HG02610 (cell line): ENCODE results near the gene DBF4.
"Not testable (repeated sequence)": the region's sequence is repeated elsewhere in the genome, so short reads cannot be mapped to it uniquely, and the experiment has no call there.

Source experiments
- ATAC-seq: cut with Tn5 transposase; IDR thresholded peaks from one replicate; pipeline ENCODE4 v1.9.1; 2021; ENCODE audit warnings: mild to moderate bottlenecking, moderate library complexity; ENCODE audit not compliant: unreplicated experiment

The DBF4 gene

DNA sequence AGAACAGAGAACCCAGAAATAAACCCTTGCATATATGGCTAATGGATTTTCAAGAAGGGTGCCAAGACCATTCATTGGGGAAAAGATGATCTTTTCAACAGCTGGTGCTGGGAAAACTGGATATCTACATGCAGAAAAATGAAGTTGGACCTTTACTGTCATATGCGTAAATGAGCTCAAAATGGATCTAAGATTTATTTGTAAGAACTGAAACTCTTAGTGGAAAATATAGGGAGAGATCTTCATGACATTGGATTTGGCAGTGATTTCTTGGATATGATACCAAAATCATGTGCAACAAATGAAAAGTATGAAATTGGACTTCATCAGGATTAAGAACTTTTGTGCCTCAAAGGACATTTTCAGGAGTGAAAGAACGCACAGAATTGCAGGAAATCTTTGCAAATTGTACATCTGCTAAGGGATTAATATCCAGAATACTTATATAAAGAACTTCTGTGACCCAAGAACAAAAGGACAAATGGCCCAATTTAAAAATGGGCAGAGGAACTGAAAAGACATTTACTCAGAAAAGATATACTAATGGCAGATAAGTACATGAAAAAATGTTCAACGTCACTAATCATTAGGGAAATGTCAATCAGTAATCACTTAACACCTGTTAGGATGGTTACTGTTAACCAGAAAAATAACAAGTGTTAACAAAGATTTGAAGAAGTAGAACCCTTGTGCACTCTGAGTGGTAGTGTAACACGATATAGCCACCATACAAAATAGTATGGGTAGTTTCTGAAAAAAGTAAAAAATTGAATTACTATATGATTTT, 6.1 kb downstream of the DBF4 start:
- ATAC-seq = no peak

GRCh38 chr7:87885018-87885417, 8.7 kb downstream of the DBF4 start:
- no peak for ATAC-seq

- no peak for ATAC-seq
These were observed 10.6 kb downstream of the DBF4 start for GRCh38 chr7:87886875-87887274.

- ATAC-seq = no peak
These were observed 19.1 kb downstream of the DBF4 start for GRCh38 chr7:87895363-87895762.

DNA sequence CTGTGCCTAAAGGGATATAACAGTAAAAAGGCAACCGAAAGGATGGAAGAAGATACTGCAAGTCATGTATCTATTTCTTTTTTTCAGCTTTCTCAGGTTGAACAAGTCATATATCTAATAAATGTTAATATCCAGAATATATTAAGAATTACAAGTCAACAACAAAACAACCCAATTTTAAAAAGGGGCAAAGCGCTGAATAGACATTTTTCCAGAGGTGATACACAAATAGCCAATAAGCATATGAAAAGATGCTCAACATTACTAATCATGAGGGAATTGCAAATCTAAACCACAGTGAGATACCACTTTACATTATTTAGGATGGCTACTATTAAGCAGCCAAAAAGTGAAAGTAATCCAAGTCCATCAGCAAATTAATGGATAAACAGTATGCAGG, 23.0 kb downstream of the DBF4 start:
- no peak for ATAC-seq

DNA sequence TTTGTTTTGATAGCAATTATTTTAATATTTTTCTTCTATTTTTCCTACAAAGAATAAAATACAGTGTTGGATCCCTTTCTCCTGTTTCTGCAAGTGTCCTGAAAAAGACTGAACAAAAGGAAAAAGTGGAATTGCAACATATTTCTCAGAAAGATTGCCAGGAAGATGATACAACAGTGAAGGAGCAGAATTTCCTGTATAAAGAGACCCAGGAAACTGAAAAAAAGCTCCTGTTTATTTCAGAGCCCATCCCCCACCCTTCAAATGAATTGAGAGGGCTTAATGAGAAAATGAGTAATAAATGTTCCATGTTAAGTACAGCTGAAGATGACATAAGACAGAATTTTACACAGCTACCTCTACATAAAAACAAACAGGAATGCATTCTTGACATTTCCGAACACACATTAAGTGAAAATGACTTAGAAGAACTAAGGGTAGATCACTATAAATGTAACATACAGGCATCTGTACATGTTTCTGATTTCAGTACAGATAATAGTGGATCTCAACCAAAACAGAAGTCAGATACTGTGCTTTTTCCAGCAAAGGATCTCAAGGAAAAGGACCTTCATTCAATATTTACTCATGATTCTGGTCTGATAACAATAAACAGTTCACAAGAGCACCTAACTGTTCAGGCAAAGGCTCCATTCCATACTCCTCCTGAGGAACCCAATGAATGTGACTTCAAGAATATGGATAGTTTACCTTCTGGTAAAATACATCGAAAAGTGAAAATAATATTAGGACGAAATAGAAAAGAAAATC, 31.0 kb downstream of the DBF4 start:
- ATAC-seq = not testable (repeated sequence)

DNA sequence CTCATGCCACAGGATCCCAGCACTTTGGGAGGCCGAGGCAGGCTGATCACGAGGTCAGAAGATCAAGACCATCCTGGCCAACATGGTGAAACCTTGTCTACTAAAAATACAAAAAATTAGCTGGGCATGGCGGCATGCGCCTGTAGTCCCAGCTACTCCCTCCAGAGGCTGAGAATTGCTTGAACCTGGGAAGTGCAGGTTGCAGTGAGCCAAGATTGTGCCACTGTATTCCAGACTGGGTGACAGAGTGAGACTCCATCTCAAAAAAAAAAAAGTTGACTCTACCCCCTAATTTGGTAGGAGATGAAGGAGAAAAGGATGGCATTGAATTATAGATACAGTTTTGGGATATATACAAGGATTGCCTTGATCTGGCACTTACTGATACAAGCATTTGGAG, 32.5 kb downstream of the DBF4 start:
- ATAC-seq = not testable (repeated sequence)

DNA sequence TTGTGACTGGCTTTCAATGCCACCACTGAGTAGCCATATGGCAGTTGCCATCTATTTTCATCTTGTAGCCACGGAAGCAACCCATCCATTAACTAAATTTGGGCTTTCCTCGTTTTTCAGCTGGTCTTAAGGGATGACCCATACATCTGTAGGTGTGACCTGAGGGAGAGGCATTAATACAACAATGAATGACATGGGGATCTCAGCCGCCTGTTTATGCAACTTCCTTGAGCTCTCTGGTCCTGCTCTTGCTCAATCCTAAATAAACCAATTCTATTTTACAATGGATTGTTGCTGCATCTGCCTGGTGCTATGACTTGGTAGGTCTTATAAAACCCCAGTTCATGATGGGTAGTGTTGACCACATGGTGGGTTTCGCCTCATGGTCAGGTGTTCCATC, 35.8 kb downstream of the DBF4 start:
- ATAC-seq = no peak

DNA sequence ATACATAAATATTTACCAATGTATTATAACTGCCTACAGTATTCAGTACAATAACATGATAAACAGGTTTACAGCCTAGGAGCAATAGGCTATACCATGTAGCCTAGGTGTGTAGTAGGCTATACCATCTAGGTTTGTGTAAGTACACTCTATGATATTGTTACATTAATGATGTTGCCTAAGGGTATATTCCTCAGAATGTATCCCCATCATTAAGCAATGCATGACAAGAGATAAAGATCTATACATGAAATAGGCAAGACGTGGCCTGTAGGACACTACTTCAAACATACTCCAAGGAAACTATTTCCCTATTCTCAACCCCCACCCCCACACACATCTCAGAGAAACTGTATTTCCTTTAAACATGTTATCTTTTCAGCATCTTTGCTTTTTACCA, 42.4 kb downstream of the DBF4 start:
- ATAC-seq = no peak

GRCh38 chr7:87919875-87920274, 43.6 kb downstream of the DBF4 start:
- ATAC-seq = no peak

DNA sequence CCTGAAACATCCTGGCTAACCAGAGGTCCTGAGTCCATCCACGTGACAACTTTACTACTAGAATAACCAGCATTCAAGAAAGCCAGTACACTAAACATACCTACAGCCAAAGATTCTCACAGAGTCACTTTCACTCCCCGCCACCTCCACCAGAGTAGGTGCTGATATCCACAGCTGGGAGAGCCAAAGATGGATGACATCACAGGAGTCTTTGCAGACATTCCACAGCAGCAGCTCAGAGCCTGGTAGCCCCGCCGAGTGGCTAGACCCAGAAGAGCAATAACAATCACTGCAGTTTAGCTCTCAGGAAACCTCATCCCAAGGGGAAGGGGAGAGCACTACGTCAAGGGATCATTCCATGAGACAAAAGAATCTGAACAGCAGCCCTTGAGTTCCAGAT, 44.3 kb downstream of the DBF4 start:
- no peak for ATAC-seq

DNA sequence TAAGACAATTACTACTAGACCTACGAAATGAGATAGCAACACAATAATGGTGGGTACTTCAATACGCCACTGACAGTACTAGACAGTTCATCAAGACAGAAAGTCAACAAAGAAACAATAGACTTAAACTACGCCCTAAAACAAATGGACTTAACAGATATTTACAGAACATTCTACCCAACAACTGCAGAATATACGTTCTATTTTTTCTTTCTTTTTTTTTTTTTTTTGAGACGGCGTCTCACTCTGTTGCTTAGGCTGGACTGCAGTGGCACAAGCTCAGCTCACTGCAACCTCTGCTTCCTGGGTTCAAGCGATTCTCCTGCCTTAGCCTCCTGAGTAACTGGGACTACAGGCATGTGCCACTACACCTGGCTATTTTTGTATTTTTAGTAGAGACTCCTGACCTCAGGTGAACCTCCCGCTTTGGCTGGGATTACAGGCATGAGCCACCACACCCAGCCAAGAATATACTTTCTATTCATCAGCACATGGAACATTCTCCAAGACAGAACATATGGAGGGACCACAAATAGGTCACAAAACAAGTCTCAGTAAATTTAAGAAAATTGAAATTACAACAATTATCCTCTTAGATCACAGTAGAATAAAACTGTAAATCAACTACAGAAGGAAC, 46.6 kb downstream of the DBF4 start:
- not testable (repeated sequence) for ATAC-seq

DNA sequence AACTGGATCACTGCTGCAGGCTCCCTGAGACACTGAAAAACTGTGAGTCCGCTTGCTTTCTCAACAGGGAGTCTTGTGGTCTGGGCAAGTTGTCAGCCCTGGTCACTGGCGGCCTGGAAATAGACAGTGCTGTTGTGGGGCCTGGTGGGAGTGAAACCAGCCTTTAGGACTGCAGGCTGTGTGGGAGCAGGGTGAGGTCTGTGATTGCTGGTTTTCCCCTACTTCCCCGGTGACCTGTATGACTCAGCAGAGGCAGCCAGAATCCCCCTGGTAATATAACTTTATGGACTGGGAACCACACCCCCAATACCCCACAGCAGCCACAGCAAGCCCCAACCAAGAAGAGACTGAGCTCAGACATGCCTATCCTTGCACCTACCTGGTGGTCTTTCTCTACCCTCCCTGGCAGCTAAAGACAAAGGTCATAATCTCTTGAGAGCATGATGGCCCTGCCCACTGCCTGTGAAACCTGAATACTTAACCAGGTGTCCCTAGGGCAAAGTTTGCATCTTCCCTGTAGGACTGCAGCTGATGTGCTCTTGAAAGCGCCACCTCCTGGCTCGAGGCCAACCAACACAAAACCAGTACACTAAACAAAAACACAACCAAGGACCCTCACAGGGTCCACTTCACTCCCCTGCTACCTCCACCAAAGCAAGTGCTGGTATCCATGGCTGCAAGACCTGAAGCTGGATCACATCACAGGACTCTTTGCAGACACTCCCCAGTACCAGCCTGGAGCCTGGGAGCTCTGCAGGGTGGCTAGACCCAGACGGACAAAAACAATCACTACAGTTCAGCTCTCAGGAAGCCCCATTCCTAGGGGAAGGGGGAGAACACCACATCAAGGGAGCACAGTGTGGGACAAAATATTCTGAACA, 50.5 kb downstream of the DBF4 start:
- peak; percentile 99 for ATAC-seq

- no peak for ATAC-seq
These were observed 57.3 kb downstream of the DBF4 start for GRCh38 chr7:87933605-87933952.

DNA sequence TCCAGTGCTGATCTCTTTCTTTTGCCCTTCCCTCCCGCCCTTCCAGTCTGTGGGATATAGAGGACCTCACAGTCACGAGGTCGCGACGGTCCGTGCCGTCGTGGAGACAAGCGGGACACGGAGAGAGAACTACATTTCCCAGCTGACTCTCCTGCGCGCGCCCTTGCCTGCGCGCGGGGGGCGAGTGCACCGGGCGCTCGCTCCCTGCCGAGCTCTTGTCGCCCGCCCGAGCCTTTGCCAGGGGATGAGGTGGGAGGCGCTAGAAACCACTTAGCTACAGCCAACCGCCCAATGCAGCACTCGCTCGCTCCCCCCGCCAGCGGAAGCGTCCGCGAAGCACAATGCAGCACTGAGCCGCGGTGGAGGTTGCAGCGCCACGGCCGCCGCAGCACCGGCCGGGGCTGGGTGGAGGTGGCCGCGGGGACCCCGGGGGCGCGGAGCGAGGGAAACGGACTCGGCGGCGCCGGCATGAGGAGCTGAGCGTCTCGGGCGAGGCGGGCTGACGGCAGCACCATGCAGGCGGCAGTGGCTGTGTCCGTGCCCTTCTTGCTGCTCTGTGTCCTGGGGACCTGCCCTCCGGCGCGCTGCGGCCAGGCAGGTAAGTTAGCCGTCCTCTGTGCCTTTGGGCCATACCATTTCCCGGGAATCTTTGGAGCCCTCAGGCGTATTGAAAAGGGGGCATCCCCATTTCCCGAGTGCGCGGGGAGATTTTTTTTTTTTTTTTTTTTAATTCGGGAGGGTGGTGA, 57.8 kb downstream of the DBF4 start, which contains the start of gene ADAM22:
Gene ADAM22 (plus strand): TSS at position 299 of the 746 bp plus-strand sequence. CDS start 215 bp downstream, at position 514.
- peak; percentile 98 for ATAC-seq

DNA sequence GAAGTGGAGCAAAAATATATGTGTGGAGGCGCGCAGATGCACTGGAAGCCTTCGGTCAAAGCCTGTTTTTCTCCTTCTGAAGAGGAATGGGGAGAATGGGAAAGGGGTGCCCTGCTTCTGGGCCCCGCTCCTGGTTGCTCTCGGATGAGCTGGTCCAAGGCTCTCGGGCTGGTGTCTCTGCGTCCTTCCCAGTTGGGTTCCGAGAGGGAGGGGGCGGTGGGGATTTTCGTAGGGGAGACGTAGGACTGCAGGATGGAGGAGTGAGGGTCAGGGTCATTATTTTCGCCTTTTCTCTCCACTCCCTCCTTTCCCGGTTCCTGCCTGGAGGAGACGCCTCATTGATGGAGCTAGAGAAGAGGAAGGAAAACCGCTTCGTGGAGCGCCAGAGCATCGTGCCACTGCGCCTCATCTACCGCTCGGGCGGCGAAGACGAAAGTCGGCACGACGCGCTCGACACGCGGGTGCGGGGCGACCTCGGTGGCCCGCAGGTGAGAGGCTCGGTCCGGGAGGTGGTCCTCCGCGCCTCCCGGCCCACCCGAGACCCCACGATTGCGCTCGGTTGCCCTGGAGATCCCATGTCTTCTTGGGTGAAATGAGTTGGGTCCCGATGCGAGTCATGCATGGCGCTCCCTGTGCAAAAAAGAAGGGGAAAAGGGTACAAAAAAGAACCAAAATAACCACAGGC, 58.5 kb downstream of the DBF4 start:
- no peak for ATAC-seq

DNA sequence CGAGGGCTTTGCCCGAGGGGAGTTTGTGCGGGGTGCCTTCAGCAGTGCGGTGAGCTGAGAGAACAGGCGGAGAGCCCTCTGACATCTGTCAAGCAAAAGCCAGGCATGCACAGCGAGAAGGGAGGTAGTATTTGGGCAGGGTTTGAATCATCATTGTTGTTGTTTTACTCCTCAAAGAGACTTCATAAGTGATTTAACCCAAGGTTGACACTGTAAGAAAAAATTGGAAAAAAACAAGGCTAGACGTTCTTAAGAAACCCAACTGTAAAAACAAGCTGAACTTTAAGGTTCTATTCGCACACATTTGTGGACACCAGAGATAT, 59.1 kb downstream of the DBF4 start:
- ATAC-seq = no peak

- no peak for ATAC-seq
These were observed 64.8 kb downstream of the DBF4 start for GRCh38 chr7:87941138-87941537.

DNA sequence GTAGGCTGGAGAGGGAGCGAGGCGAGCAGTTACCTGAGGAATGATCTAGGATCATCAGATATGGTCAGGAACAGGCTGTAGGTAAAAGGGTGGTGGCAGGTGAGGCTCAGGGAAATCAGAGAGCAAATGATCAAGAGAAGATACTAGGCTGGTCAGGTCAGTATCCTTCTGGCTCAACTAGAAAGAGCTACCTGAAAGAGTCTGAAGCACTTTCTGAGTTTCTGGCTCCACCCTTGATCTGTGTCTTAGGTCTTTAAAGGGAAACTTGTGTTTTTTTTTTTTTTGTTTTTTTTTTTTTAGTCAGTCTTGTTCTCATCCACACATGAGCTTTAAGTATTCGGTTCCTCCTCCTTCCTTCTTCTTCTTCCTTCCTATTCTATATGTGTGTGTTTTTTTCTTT, 68.3 kb downstream of the DBF4 start:
- ATAC-seq = no peak

DNA sequence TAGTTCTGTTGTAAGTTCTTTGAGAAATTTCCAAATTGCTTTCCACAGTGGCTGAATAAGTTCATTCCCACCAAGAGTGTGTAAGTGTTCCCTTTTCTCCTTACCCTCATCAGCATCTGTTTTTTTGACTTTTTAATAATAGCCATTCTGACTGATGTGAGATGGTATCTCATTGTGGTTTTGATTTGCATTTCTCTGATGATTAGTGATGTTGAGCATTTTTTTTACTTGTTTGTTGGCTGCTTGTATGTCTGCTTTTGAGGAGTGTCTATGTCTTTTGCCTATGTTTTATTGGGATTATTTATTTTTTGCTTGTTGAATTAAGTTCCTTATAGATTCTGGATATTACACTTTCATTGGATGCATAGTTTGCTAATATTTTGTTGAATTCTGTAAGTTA, 69.6 kb downstream of the DBF4 start:
- not testable (repeated sequence) for ATAC-seq
